Amniotic epithelial cell (primary cell): ENCODE data around the gene TMSB15C.

Experiments
- DNase-seq: peaks from one replicate; pipeline ENCODE4 v3.0.0-alpha.2; 2010; ENCODE audit warnings: low read depth

The TMSB15C gene

DNA sequence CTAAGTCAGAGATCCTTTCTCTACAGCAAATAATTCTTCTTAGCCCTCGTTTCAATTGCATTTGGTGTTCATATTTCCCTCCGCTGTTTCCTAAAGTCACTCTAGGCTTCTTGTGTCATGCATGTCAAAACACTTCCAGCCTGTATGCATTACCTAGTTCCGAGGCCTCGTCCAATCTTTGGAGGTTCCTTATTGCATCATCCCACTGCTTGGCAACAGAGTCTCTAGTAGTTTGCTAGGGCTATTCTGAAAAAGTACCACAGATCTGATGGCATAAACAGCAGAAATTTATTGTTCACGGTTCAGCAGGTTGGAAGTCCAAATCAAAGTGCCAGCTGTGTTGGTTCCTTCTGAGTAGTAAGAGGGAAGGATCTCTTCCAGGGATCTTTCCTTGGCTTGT is 30.4 kb downstream of the TMSB15C start:
- DNase-seq: no peak

- no peak for DNase-seq
Measured at GRCh38 chrX:104041003-104041402, 35.0 kb downstream of the TMSB15C start.

GRCh38 chrX:104039689-104040505 is 36.1 kb downstream of the TMSB15C start, which contains the start of gene H2BW2:
TSS of gene H2BW2 (plus strand) at chrX:104039956. CDS start at chrX:104039995, 39 bp downstream.
- DNase-seq: no peak
